C1 segment of cervical spinal cord (tissue), 14 donors: ENCODE results near the gene RPS17.
"Not testable (repeated sequence)": the region's sequence is repeated elsewhere in the genome, so short reads cannot be mapped to it uniquely, and the experiment has no call there.

Experiments used
- DNase-seq, 14 donors: peaks; one replicate each; lab custom pipeline; 2025; lab: John Stamatoyannopoulos, UW

Gene RPS17

GRCh38 chr15:82548700-82549099 is 8.4 kb upstream of the RPS17 start:
- no peak for DNase-seq

DNA sequence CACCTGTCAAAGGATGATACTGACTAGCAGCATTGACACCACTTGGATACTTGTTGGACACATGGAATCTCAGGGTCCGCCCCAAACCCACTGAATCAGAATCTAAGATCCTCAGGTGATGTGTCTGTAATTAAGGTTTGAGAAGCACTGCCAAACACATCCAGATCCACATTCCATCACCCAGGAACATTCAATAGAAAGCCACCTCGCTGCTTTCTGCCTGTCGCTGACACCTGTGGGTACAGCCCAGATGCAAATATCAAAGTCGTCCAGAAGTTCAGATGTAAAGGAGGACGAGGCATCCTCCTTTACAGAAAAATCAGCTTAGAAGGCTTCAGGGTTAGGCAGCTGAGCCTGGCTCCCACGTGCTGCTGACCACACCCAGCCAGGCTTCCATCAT is 5.2 kb upstream of the RPS17 start:
- DNase-seq, result no peak

DNA sequence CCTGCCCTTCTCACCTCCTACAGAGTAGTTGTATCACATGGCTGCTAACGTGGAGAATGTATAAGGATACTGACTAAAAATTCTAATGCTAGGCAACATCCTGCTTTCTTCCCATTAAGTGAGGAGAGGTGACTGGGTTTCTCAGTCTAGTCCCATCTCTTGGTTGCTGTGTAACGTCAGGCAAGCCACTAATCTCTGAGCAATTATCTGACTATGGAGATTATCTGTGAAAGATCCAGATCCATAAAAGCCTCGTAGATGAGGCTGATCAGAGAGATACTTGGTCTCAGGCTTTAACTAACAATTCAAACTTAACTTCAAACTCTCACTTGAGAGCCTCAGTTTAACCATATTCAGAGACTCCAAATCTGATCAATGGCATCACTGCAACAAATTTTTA is 4.7 kb upstream of the RPS17 start:
- no peak for DNase-seq

GRCh38 chr15:82544431-82544830 is 4.2 kb upstream of the RPS17 start:
- no peak for DNase-seq

DNA sequence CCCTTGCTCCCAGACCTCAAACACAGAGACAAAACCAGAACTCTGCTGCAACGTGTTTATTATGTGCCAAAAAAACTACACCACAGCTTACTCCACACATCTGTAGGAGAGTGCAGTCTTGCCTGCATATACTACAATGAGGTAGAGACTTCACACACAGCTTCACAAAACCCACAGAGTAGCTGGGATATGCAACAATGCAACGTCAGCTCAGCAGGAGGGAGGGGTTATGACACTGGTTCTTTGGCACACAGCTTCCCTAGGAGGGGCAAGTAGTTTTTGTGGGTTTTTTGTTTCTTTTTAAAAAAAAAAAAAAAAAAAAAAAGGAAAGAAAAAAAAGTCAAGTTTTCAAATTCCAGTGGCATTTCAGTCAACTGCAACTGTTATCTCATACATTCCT is 2.9 kb upstream of the RPS17 start:
- DNase-seq, result no peak

DNA sequence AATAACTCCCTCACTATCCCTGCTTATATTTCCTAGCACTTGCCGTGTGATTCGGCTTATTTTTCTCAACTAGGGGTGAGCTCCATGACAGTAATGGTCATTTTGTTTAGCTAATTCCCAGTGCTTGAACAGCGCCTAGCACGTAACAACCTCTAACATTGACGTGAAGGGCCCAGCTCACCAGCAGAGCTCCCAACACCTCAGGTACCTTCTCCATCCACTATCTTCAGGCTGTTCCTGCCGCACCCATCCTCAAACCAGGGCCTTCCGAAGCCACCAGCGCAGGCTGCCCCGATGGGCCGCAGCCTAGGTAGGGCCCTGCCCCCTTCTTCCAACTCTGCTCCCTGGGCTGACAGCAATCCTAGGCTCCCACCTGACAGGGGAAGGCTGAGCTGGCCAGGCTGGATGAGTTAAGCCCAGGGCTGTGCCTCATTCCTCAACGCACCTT is 751 bp upstream of the RPS17 start:
- no peak for DNase-seq

- no peak for DNase-seq
Measured at GRCh38 chr15:82539691-82540054, 584 bp downstream of the RPS17 start.

- no peak for DNase-seq
Measured at GRCh38 chr15:82538961-82539690, 1.1 kb downstream of the RPS17 start.

GRCh38 chr15:82537351-82537908 is 2.8 kb downstream of the RPS17 start:
- no peak for DNase-seq

DNA sequence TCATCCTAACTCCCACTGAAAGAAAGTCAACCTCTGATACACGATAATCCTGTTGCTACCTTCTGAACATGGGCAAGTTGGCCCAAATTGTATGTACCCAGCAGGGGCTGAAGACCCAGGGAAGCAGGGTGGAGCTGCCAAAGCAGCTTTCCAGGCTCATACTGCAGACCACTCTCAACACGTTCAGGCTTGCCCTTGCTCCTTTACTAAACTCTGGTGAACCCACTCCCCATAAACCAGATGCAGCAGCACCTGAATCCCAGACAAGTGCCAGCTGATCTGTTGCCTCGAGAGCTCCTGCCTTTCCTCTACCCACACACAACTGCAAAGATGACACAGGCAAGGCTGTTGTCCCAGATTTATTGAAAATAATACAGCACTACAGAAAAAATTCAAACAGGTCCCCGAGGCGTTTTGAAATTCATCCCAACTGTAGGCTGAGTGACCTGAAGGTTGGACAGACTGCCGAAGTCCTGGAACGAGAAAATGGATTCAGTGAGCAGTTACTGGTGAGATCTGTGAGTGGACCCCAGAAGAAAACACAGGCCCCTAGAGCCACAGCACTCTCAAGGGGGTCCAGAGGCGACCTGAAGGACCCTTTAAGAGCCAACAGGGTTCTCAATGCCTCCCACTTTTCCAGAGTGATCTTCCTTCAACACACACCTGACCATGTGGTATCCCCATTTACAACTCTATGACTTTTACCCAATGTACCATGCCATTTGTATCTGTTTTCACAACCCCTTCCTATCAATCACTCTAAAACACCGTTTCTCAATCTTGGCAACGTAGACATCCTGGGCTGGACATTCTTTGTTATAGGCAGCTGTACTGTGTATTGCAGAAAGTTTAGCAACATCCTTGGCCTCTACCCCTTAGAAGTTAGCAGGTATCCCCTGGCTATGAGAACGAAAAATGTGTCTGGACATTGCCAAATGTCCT is 3.6 kb downstream of the RPS17 start:
- no peak for DNase-seq

DNA sequence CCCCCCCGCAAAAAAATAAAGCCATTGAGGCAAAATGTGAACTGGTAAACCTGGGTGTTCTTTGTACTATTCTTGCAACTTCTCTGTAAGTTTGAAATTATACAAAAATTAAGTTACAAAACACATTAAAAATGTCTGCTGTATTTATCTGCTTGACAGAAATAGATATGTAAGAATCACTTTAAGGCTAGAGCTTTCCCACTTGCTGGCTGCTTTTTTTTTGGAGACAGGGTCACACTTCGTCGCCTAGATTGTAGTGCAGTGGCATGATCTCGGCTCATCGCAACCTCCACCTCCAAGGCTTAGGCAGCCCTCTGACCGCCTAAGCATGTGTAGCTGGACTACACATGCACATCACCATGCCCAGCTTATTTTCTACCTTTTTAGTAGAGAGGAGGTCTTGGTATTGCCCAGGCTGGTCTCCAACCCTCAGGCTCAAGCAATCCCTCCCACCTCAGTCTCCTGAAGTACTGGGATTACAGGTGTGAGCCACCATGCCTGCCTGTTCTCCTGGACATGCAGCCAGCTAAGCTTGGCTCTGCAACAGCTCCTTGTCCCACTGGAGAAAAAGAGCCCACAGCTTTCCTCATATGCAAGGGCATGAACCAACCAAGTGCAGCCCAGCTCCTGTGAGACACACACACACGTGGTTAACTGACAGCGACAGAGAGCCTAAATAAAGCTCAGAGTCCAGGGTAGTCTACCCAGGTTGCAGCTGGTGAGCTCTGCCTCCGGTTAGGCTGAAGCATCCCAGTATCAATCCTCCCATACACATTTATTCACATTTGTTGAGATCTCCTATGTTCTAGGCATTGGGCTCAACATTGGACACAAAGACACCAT is 4.5 kb downstream of the RPS17 start:
- DNase-seq, result no peak

GRCh38 chr15:82535151-82535550 is 5.1 kb downstream of the RPS17 start:
- DNase-seq, result not testable (repeated sequence)

GRCh38 chr15:82534457-82534861 is 5.8 kb downstream of the RPS17 start:
- DNase-seq, result not testable (repeated sequence)

GRCh38 chr15:82533801-82534200 is 6.5 kb downstream of the RPS17 start:
- no peak for DNase-seq

- no peak for DNase-seq
Measured at GRCh38 chr15:82532991-82533481, 7.2 kb downstream of the RPS17 start.

DNA sequence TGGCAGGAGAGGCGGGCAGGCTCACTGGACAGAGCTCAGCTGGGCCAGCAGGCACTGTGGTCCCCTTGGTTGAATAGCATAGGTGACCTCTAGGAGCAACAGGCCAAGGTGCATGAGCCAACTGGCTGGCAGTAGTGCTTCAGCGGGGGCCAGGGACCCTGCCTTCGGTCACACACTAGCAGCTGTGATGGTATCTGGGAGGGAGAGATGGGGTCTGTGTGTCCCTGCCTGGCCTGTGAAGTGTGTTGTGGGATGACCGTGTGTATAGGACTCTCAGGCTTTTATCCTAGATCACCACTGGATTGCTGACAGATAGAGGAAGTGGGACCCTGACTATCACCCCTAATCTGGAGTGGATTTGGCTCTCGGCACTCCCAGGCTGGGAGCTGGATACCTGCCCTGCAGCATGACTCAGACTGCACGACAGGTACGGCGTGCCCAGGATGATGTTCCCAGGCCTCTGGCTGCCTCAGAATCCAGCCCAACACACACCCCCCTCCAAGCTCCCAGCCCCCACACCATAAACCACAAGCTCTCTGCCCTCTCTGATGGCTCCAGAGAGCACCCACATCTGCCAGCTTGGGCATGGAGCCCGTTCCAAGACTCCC is 7.8 kb downstream of the RPS17 start:
- DNase-seq, result no peak

- no peak for DNase-seq
Measured at GRCh38 chr15:82531496-82532382, 8.5 kb downstream of the RPS17 start.

- no peak for DNase-seq
Measured at GRCh38 chr15:82530606-82531379, 9.5 kb downstream of the RPS17 start.

GRCh38 chr15:82530006-82530405 is 10.3 kb downstream of the RPS17 start:
- no peak for DNase-seq
